GM12878 (cell line): ENCODE data around the gene SEC22C. TPM values are rescaled to one million over a fixed set of nuclear protein-coding genes. Genes with fewer than 3 reads are reported as not detected.

Experiments used
- ATF2 ChIP-seq: IDR thresholded peaks from 2 replicates; pipeline ENCODE4 v1.6.1; 2012; ENCODE audit warnings: low read length, inconsistent platforms
- BCLAF1 ChIP-seq: fragments of 450-650 bp; IDR thresholded peaks from 2 replicates; pipeline ENCODE4 v1.6.1; 2017; ENCODE audit warnings: antibody characterized with exemption, mild to moderate bottlenecking, moderate library complexity
- BHLHE40 ChIP-seq, 2 experiments: fragments of 450-650 bp in 1 of 2; IDR thresholded peaks; 2 replicates each; pipeline ENCODE4 v1.6.1; 2011 to 2017; ENCODE audit warnings: low read depth in 2 of 2, borderline replicate concordance in 1 of 2, improper control_type of control experiment in 1 of 2, low read length in 1 of 2, mild to moderate bottlenecking in 1 of 2
- CHD2 ChIP-seq: IDR thresholded peaks from 2 replicates; pipeline ENCODE4 v1.6.1; 2011; ENCODE audit warnings: low read depth, low read length, improper control_type of control experiment, borderline replicate concordance
- HDGF ChIP-seq: fragments of 450-650 bp; IDR thresholded peaks from 2 replicates; pipeline ENCODE4 v1.6.1; 2016; ENCODE audit warnings: antibody characterized with exemption
- HSF1 ChIP-seq: fragments of 150-350 bp; IDR thresholded peaks from 2 replicates; pipeline ENCODE4 v1.6.1; 2014; ENCODE audit warnings: mild to moderate bottlenecking, low read depth, low read length
- IRF3 ChIP-seq: fragments of 450-650 bp; IDR thresholded peaks from 2 replicates; pipeline ENCODE4 v1.6.1; 2014; ENCODE audit warnings: mild to moderate bottlenecking
- NBN ChIP-seq: fragments of 450-650 bp; IDR thresholded peaks from 2 replicates; pipeline ENCODE4 v1.6.1; 2016
- NR2F1 ChIP-seq: fragments of 450-650 bp; conservative IDR thresholded peaks from 2 replicates; pipeline ENCODE4 v1.6.1; 2017; ENCODE audit warnings: mild to moderate bottlenecking
- PAX8 ChIP-seq: fragments of 450-650 bp; IDR thresholded peaks from 2 replicates; pipeline ENCODE4 v1.6.1; 2017; ENCODE audit warnings: mild to moderate bottlenecking, moderate library complexity
- RCOR1 ChIP-seq: conservative IDR thresholded peaks from 2 replicates; pipeline ENCODE4 v1.6.1; 2012; ENCODE audit warnings: low read depth, low read length, improper control_type of control experiment
- RFX5 ChIP-seq: IDR thresholded peaks from 2 replicates; pipeline ENCODE4 v1.6.1; 2011; ENCODE audit warnings: low read depth, low read length, improper control_type of control experiment
- SP1 ChIP-seq: IDR thresholded peaks from one replicate; pipeline ENCODE4 v1.6.1; 2011; ENCODE audit warnings: low read depth, low read length
- ZBTB11 ChIP-seq: fragments of 450-650 bp; formaldehyde crosslinking; IDR thresholded peaks from 2 replicates; pipeline ENCODE4 v1.5.0; 2022; ENCODE audit warnings: mild to moderate bottlenecking, missing genetic modification characterization
- ZNF384 ChIP-seq: IDR thresholded peaks from 2 replicates; pipeline ENCODE4 v1.6.1; 2012; ENCODE audit warnings: low read depth, mild to moderate bottlenecking, low read length, improper control_type of control experiment, borderline replicate concordance
- polyA plus RNA-seq, 11 experiments: library from polyadenylated mRNA; depleted of rRNA in 4 of 11; unstranded in 6 of 11; stranded (reverse) in 5 of 11; fragments of >200 nt; fragmentation: Nextera tagmentation in 4 of 11; fragmentation: Illumina TruSeq in 1 of 11; extraction: Ambion mirVana in 4 of 11; extraction: Trizol in 1 of 11; gene quantifications; 1 replicate in 1 of 11; 2 replicates in 10 of 11; pipeline versions ENCODE4 v1.2.1 to v1.2.3, GENCODE V29; 2011 to 2016; ENCODE audit warnings: inconsistent platforms in 2 of 11, missing spikeins in 2 of 11, low read depth in 1 of 11
- total RNA-seq, 4 experiments: library from RNA; depleted of rRNA in 3 of 4; stranded (reverse); fragments of >200 nt in 3 of 4; fragmentation: Illumina TruSeq in 1 of 4; extraction: Trizol in 1 of 4; gene quantifications; 2 replicates each; pipeline versions ENCODE4 v1.2.1 to v1.2.3, GENCODE V29; 2013 to 2021
- TF ChIP-seq, protein P1 (sequence below): fragments of 450-650 bp; IDR thresholded peaks from 2 replicates; pipeline ENCODE4 v1.6.1; 2017; ENCODE audit warnings: mild to moderate bottlenecking, low read depth, inconsistent platforms; ENCODE audit not compliant: poor library complexity, severe bottlenecking

SEC22C gene
- total and polyA plus RNA-seq, 10 of the 15 experiments (the other 5 are each of a cell fraction or from before 2014, with no cell fraction given) = 15.6 to 47.0 (median 39.1) TPM

GRCh38 chr3:42600111-42600957 lies 18.6 kb upstream of the SEC22C start, which contains the start of gene NKTR (continued):
- no peak for TF ChIP-seq HSF1
- TF ChIP-seq NBN = peak; percentile 87
- TF ChIP-seq SP1 = peak; percentile 81
- TF ChIP-seq RCOR1 = peak; percentile 98
- peak; percentile 61 to 82 for TF ChIP-seq BHLHE40 (IDR thresholded peaks at IDR 0.05; ENCODE audit: borderline replicate concordance in 1 of 2, low read depth in 2 of 2, low read length in 1 of 2)
- TF ChIP-seq BCLAF1 = no peak
- TF ChIP-seq ZNF384 = no peak
- peak; percentile 99 for TF ChIP-seq CHD2
- peak; percentile 35; the same call in 1 of the 2 replicates for TF ChIP-seq NR2F1
- TF ChIP-seq RFX5 = peak; percentile 8; the same call in 1 of the 2 replicates
- TF ChIP-seq, protein P1, sequence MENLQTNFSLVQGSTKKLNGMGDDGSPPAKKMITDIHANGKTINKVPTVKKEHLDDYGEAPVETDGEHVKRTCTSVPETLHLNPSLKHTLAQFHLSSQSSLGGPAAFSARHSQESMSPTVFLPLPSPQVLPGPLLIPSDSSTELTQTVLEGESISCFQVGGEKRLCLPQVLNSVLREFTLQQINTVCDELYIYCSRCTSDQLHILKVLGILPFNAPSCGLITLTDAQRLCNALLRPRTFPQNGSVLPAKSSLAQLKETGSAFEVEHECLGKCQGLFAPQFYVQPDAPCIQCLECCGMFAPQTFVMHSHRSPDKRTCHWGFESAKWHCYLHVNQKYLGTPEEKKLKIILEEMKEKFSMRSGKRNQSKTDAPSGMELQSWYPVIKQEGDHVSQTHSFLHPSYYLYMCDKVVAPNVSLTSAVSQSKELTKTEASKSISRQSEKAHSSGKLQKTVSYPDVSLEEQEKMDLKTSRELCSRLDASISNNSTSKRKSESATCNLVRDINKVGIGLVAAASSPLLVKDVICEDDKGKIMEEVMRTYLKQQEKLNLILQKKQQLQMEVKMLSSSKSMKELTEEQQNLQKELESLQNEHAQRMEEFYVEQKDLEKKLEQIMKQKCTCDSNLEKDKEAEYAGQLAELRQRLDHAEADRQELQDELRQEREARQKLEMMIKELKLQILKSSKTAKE = peak; percentile 43
- peak; percentile 97 for TF ChIP-seq HDGF
- no peak for TF ChIP-seq PAX8
- no peak for TF ChIP-seq ZBTB11
- TF ChIP-seq IRF3 = no peak
- peak; percentile 42; the same call in 1 of the 2 replicates for TF ChIP-seq ATF2
